Panc1 (cell line): ENCODE data around the gene EXOC5. TPM values are rescaled to one million over a fixed set of nuclear protein-coding genes. Genes with fewer than 3 reads are reported as not detected.

Source experiments
- ATAC-seq: fragments of 200-7000 bp; cut with Tn5 transposase; 2 replicates; pipeline ENCODE4 v1.9.1; 2020; ENCODE audit warnings: mild to moderate bottlenecking, moderate library complexity
- BruUV-seq: library from RNA; stranded (reverse); fragments of 400-500 nt; replicated peaks from 2 replicates; lab custom pipeline; 2021; lab: Mats Ljungman, UMichigan
- CTCF ChIA-PET: fragments of 300-600 bp; sonication (Branson Sonifier 250); formaldehyde crosslinking; loops from one replicate; lab custom pipeline; 2022; ENCODE audit warnings: antibody characterized with exemption; lab: Charles Lee
- POLR2A ChIA-PET: fragments of 300-600 bp; sonication (Branson Sonifier 250); formaldehyde crosslinking; loops from one replicate; lab custom pipeline; 2022; ENCODE audit warnings: antibody characterized with exemption; lab: Charles Lee
- DNase-seq: peaks from one replicate; pipeline ENCODE4 v3.0.0-alpha.2; 2010; ENCODE audit warnings: low read depth, low spot score
- H3K27ac ChIP-seq: 2 replicates; pipeline ENCODE4 v1.5.1; 2011; ENCODE audit warnings: mild to moderate bottlenecking, low read length, inconsistent platforms
- H3K27me3 ChIP-seq: fragments of 200-500 bp; sonication (Bioruptor generic); 2 replicates; pipeline ENCODE4 v1.6.0; 2014; ENCODE audit warnings: low read length, inconsistent platforms; ENCODE audit not compliant: control insufficient read depth, insufficient read depth
- H3K36me3 ChIP-seq: fragments of 200-500 bp; sonication (Bioruptor generic); 2 replicates; pipeline ENCODE4 v1.5.1; 2014; ENCODE audit warnings: inconsistent platforms, mild to moderate bottlenecking, low read length, moderate library complexity; ENCODE audit not compliant: control insufficient read depth, insufficient read depth
- H3K4me1 ChIP-seq: 2 replicates; pipeline ENCODE4 v1.5.1; 2011; ENCODE audit warnings: inconsistent platforms, mild to moderate bottlenecking, low read length, moderate library complexity; ENCODE audit not compliant: control insufficient read depth, insufficient read depth
- H3K4me3 ChIP-seq, 2 experiments: 2 replicates each; pipeline ENCODE4 v1.5.1; 2011 to 2012; ENCODE audit warnings: low read depth in 2 of 2, low read length in 2 of 2, mild to moderate bottlenecking in 2 of 2, inconsistent platforms in 1 of 2, moderate library complexity in 1 of 2
- H3K9me3 ChIP-seq: fragments of 200-500 bp; sonication (Bioruptor generic); 2 replicates; pipeline ENCODE4 v1.5.1; 2014; ENCODE audit warnings: low read depth, mild to moderate bottlenecking, inconsistent platforms, low read length, moderate library complexity; ENCODE audit not compliant: control insufficient read depth, insufficient read depth
- POLR2AphosphoS5 ChIP-seq: IDR thresholded peaks from 2 replicates; pipeline ENCODE4 v1.6.1; 2012; ENCODE audit warnings: mild to moderate bottlenecking, low read depth, low read length, moderate library complexity
- SIN3A ChIP-seq: IDR thresholded peaks from 2 replicates; pipeline ENCODE4 v1.6.1; 2012; ENCODE audit warnings: low read depth, mild to moderate bottlenecking, low read length, moderate library complexity, borderline replicate concordance; ENCODE audit not compliant: insufficient read depth
- TCF7L2 ChIP-seq: IDR thresholded peaks from 2 replicates; pipeline ENCODE4 v1.6.1; 2011; ENCODE audit warnings: mild to moderate bottlenecking, low read depth, low read length, inconsistent platforms
- in situ Hi-C: cut with HindIII; loops from 2 replicates; pipeline ENCODE4 v1.10.0; 2016; ENCODE audit warnings: low sequenced_read_pairs, low pct_unique_long_range_greater_than_20kb
- intact Hi-C: fragments of 100-400 bp; cut with micrococcal nuclease; formaldehyde crosslinking; loops from one replicate; pipeline ENCODE4 v1.10.0; 2022; ENCODE audit not compliant: unreplicated experiment
- total RNA-seq: library from RNA; stranded (reverse); gene quantifications from one replicate; pipeline ENCODE4 v1.2.1, GENCODE V29; 2021; ENCODE audit not compliant: unreplicated experiment
- TF ChIP-seq, protein P1 (sequence below), 2 experiments: IDR thresholded peaks; 2 replicates each; pipeline ENCODE4 v1.6.1; 2011 to 2012; ENCODE audit warnings: low read depth in 2 of 2, control low read depth in 1 of 2, low read length in 1 of 2, mild to moderate bottlenecking in 1 of 2, moderate library complexity in 1 of 2; ENCODE audit not compliant: insufficient read depth in 1 of 2
- TF ChIP-seq, protein P2 (sequence below): fragments of 450-650 bp; IDR thresholded peaks from 2 replicates; pipeline ENCODE4 v1.5.1; 2017; ENCODE audit warnings: mild to moderate bottlenecking

The EXOC5 gene
- total RNA-seq, 1 experiment from 2014 or later = 57.6 TPM

DNA sequence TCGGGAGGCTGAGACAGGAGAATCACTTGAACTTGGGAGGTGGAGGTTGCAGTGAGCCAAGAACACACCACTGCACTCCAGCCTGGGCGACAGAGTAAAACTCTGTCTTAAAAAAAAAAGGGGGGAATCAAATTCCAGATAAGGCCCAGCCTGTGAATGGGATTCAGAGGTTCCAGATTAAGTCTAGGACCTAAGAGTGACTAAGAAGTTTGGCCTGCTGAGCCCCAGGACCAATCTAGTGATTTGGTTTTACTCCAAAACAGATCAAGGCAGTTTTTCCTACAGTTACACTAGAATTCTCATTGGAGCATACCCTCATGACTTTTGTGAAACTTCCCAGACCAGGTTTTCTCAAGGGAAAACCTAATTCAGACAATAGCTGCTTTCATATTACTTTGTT is 22.8 kb downstream of the EXOC5 start:
- ATAC-seq (no peak), DNase-seq (no peak)
- ChIA-PET POLR2A (no interaction called here), CTCF (no interaction called here)
- no peaks in the 10 kb centered on the region for H3K27me3 ChIP-seq
- intact Hi-C loops (no loop called here), in situ Hi-C loops (no loop called here)
- no peaks in the 10 kb centered on the region for H3K9me3 ChIP-seq
- H3K36me3 ChIP-seq = peaks cover 5% of the 10 kb centered on the region; the same call in 1 of the 2 replicates
- no peak overlapping the region for H3K4me3 ChIP-seq
- TF ChIP-seq, protein P1, sequence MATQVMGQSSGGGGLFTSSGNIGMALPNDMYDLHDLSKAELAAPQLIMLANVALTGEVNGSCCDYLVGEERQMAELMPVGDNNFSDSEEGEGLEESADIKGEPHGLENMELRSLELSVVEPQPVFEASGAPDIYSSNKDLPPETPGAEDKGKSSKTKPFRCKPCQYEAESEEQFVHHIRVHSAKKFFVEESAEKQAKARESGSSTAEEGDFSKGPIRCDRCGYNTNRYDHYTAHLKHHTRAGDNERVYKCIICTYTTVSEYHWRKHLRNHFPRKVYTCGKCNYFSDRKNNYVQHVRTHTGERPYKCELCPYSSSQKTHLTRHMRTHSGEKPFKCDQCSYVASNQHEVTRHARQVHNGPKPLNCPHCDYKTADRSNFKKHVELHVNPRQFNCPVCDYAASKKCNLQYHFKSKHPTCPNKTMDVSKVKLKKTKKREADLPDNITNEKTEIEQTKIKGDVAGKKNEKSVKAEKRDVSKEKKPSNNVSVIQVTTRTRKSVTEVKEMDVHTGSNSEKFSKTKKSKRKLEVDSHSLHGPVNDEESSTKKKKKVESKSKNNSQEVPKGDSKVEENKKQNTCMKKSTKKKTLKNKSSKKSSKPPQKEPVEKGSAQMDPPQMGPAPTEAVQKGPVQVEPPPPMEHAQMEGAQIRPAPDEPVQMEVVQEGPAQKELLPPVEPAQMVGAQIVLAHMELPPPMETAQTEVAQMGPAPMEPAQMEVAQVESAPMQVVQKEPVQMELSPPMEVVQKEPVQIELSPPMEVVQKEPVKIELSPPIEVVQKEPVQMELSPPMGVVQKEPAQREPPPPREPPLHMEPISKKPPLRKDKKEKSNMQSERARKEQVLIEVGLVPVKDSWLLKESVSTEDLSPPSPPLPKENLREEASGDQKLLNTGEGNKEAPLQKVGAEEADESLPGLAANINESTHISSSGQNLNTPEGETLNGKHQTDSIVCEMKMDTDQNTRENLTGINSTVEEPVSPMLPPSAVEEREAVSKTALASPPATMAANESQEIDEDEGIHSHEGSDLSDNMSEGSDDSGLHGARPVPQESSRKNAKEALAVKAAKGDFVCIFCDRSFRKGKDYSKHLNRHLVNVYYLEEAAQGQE (IDR thresholded peaks at IDR 0.05; ENCODE audit: insufficient read depth in 1 of 2, low read depth in 2 of 2, low read length in 1 of 2) = no peak
- TF ChIP-seq POLR2AphosphoS5 = no peak
- no peak for TF ChIP-seq TCF7L2
- TF ChIP-seq, protein P2, sequence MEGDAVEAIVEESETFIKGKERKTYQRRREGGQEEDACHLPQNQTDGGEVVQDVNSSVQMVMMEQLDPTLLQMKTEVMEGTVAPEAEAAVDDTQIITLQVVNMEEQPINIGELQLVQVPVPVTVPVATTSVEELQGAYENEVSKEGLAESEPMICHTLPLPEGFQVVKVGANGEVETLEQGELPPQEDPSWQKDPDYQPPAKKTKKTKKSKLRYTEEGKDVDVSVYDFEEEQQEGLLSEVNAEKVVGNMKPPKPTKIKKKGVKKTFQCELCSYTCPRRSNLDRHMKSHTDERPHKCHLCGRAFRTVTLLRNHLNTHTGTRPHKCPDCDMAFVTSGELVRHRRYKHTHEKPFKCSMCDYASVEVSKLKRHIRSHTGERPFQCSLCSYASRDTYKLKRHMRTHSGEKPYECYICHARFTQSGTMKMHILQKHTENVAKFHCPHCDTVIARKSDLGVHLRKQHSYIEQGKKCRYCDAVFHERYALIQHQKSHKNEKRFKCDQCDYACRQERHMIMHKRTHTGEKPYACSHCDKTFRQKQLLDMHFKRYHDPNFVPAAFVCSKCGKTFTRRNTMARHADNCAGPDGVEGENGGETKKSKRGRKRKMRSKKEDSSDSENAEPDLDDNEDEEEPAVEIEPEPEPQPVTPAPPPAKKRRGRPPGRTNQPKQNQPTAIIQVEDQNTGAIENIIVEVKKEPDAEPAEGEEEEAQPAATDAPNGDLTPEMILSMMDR = no peak
- TF ChIP-seq SIN3A = no peak
- no peaks in the 10 kb centered on the region for H3K4me1 ChIP-seq
- H3K27ac ChIP-seq = no peak overlapping the region
- BruUV-seq = no TSS peak

DNA sequence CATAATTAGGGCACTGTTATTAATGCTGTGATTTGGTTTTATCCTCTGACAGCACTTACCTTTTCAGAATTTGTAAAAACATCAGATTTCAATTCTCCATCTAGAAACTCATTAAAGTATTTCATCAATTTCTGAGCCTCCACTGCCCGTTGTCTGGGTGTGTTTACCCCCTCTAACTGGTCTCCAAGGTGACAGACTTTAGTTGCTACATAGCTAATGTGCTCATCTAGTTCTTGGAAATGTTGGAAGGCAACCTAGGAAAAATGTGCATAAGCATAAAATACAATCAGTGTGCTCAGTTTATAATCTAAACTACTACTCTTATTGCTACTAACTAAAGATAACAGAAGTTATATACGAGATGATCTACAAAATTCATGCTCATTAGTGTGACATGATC is 24.6 kb downstream of the EXOC5 start:
- intact Hi-C loops (no loop called here), in situ Hi-C loops (no loop called here)
- Histone ChIP-seq H3K4me1 (no peaks in the 10 kb centered on the region), H3K27ac (no peak overlapping the region), H3K27me3 (no peaks in the 10 kb centered on the region), H3K4me3 (no peak overlapping the region), H3K36me3 (peaks cover 5% of the 10 kb centered on the region; the same call in 1 of the 2 replicates), H3K9me3 (no peaks in the 10 kb centered on the region)
- TF ChIP-seq POLR2AphosphoS5 (no peak), SIN3A (no peak), TCF7L2 (no peak)
- TF ChIP-seq, protein P2 = no peak
- TF ChIP-seq, protein P1 (IDR thresholded peaks at IDR 0.05; ENCODE audit: insufficient read depth in 1 of 2, low read depth in 2 of 2, low read length in 1 of 2) = no peak
- POLR2A ChIA-PET = no interaction called here
- CTCF ChIA-PET = no interaction called here
- no peak for DNase-seq
- no TSS peak for BruUV-seq
- ATAC-seq = no peak
